ENCODE measurements around the gene PLEKHM1.

Gene PLEKHM1

GRCh38 chr17:45395569-45396415 lies 94.7 kb downstream of the PLEKHM1 start:
- no peak for DNase-seq

- peak; percentile 60 for DNase-seq
These were observed 95.5 kb downstream of the PLEKHM1 start for GRCh38 chr17:45394913-45395568.

- no peak for DNase-seq
These were observed 96.0 kb downstream of the PLEKHM1 start for GRCh38 chr17:45394564-45394912.

DNA sequence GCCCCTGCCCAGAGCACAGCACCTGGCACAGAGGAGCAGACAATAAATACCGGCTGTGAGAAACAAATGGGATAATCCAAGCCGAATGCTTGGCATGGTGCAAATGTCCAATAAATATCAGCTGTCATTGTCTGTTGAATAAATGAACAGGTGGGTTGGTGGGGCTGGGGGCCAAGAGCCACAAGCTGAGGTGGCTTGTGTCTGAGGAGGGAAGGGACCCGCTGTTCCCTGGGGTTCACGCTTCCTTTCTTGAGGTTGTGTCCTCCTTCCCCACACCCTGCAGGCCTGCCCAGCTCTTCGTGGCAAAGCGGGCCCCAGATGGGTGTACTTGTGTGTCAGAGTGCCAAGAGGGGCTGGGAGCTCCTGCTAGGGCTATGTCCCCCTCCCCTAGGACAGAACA lies 96.4 kb downstream of the PLEKHM1 start:
- DNase-seq = no peak

- no peak for DNase-seq
These were observed 97.1 kb downstream of the PLEKHM1 start for GRCh38 chr17:45393411-45393810.

- DNase-seq = no peak
These were observed 98.6 kb downstream of the PLEKHM1 start for GRCh38 chr17:45391918-45392317.

GRCh38 chr17:45391291-45391690 lies 99.2 kb downstream of the PLEKHM1 start:
- DNase-seq = no peak

DNA sequence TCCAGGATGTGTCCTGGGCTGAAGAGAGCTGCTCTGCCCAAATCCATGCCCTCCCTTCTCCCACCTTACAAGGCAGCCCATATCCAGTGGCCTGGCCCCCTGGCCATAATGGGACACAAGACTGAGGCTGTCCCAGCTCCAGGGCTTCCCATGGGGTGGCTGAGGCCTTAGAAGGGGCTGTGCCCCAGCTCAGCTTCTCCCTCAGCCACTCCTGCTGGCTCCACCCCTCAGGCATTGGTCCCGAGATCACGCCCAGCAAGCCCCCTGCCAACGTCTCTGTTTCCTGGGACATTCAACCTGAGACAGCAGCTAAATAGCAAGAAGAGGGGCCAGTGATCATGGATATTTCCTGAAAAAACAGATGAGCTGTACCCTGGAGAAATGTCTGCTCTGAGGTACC lies 101.2 kb downstream of the PLEKHM1 start:
- DNase-seq = no peak

DNA sequence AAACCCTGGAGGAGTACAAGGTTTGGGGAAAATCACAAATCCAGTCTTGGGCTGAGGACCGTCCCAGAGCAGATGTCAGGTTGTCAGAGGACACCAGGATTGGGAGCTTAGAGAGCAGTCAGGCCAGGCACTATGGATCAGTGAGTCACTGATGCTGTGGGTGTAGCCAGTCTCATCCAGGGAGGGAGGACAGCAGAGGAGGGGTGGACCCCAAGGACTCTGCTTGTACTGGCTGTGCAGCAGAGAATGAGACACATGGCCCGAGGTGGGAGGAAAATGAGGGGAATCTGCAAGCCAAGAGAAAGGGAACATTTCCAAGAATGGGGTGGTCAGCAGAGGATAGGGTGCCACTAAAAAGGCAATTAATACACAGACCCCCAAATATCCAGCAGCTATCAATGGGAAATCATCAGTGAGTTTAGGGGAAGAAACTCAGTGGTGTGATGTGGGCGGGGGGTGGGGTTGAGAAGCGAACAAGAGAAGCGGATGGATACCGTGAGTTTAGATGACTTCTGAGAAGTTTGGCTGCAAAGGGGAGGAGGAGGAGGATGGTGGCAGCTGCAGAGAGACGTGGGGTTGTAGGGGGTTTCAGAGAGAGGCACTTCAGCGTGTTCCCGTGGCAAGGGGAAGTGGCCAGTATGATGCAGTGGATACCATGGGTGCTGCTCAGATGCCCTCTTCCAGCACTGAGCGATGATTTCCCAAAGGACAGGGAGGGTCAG lies 101.8 kb downstream of the PLEKHM1 start:
- no peak for DNase-seq

DNA sequence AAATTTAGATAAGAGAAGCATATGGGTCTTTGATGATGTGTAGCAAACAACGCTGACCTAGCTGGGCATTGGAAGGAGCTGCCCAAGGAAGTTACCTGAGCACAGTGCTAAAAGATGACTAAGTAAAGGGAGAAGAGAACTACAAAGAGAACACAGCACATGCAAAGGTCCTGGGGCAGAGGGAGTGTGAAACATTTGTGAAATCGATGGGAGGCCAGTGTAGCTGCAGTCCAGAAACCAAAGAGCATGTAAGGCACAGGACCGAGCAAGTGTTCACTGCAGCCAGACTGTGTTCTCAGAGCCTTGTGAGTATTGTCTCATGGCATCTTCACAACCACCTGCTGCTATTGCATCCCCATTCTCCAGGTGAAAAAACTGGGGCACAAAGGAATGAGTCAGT lies 102.8 kb downstream of the PLEKHM1 start:
- DNase-seq = no peak

DNA sequence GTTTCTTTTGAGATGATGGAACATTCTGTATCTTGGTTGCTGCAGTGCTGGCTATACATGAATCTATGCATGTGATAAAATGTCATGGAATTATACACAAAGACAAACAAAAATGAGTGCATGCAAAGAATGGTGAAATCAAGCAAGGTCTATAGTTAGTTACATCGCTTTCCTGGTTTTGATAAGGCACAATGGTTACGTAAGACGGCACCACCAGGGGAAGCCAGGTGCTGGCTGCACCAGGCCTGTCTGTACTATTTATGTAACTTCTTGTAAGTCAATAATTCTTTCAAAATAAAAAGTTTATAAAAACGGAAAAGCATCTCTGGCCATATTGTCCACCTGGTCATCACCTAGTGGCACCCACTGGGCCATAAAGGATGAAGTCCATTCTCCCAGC lies 104.3 kb downstream of the PLEKHM1 start:
- DNase-seq = no peak
